Adrenal gland (tissue), 19 donors: ENCODE data around the gene RUBCNL. TPM values are rescaled to one million over a fixed set of nuclear protein-coding genes. Genes with fewer than 3 reads are reported as not detected.
A peak's percentile ranks its signal among the peaks of the same experiment; 100 is the strongest.
"Not testable (repeated sequence)": the region's sequence is repeated elsewhere in the genome, so short reads cannot be mapped to it uniquely, and the experiment has no call there.

Experiments
- DNase-seq, 7 donors: peaks; one replicate each; pipeline ENCODE4 v3.0.0-alpha.2; 2019 to 2020
- H3K27ac ChIP-seq, 5 donors: fragments of 200-600 bp; sonication (generic) in 4 of 5; 1 replicate in 3 of 5; 2 replicates in 2 of 5; pipeline versions ENCODE4 v1.5.1 to v1.8.0; 2016 to 2020; ENCODE audit warnings: mild to moderate bottlenecking in 1 of 5
- H3K27me3 ChIP-seq: fragments of 200-600 bp; 2 replicates; pipeline ENCODE4 v1.8.0; 2021
- H3K36me3 ChIP-seq, 2 donors: fragments of 200-600 bp; replicated peaks in 1 of 2; 1 replicate in 1 of 2; 2 replicates in 1 of 2; pipeline versions ENCODE4 v1.5.1 to v1.8.0; 2018 to 2022
- H3K4me1 ChIP-seq, 2 donors: fragments of 200-600 bp; replicated peaks in 1 of 2; 1 replicate in 1 of 2; 2 replicates in 1 of 2; pipeline versions ENCODE4 v1.5.1 to v1.8.0; 2018 to 2021
- H3K4me3 ChIP-seq, 4 donors: fragments of 200-600 bp; sonication (generic) in 3 of 4; one replicate each; pipeline ENCODE4 v1.5.1; 2016 to 2018
- H3K9me3 ChIP-seq, 3 donors: fragments of 200-600 bp; sonication (generic) in 1 of 3; replicated peaks in 1 of 3; 1 replicate in 2 of 3; 2 replicates in 1 of 3; pipeline versions ENCODE4 v1.5.1 to v1.8.0; 2016 to 2021
- CTCF ChIP-seq, 6 experiments: fragments of 450-650 bp in 4 of 6; fragments of 200-600 bp in 2 of 6; sonication (generic) in 1 of 6; IDR thresholded peaks; 1 replicate in 5 of 6; 2 replicates in 1 of 6; pipeline versions ENCODE4 v1.5.1 to v1.8.0; 2016 to 2021; ENCODE audit warnings: antibody characterized with exemption in 6 of 6, mild to moderate bottlenecking in 2 of 6, moderate library complexity in 1 of 6
- POLR2A ChIP-seq, 2 donors: fragments of 450-650 bp; IDR thresholded peaks; one replicate each; pipeline ENCODE4 v1.6.1; 2017; ENCODE audit warnings: antibody characterized with exemption in 2 of 2, mild to moderate bottlenecking in 2 of 2, moderate library complexity in 1 of 2
- WGBS, 4 donors: extraction: QIAGEN DNeasy Blood & Tissue Kit in 2 of 4; methylation state at CpG; one replicate each; pipeline versions ENCODE4 v1.1.5 to v1.1.7; 2013 to 2017; 5-methylcytosine and 5-hydroxymethylcytosine counted together
- intact Hi-C, 2 donors: fragments of 100-400 bp; cut with DNase I; formaldehyde crosslinking; loops; one replicate each; pipeline versions ENCODE4 v1.14.1 to v1.15.0; 2022 to 2023
- long read RNA-seq, 10 donors: library from polyadenylated mRNA in 3 of 10; unstranded in 2 of 10; stranded (forward) in 1 of 10; transcript quantifications; one replicate each; pipeline ENCODE4 v2.0.0 and lab custom pipeline, GENCODE V29; 2021 to 2026
- polyA plus RNA-seq, 3 donors: library from polyadenylated mRNA; stranded (reverse); fragments of 200-250 nt in 2 of 3; fragments of 350-450 nt in 1 of 3; fragmentation: Illumina TruSeq in 1 of 3; extraction: RNeasy Lipid Tissue Mini Kit (QIAGEN cat#74804) in 1 of 3; gene quantifications; one replicate each; pipeline ENCODE4 v1.2.3, GENCODE V29; 2013 to 2014
- total RNA-seq, 9 donors: library from RNA; depleted of rRNA in 4 of 9; stranded (reverse); fragments of >200 nt in 4 of 9; fragments of 120-200 nt in 1 of 9; fragmentation: NEBNext Ultra II Directional in 1 of 9; extraction: Animal tissue kit (Norgen Biotek cat#: 25700) in 1 of 9; gene quantifications; one replicate each; pipeline versions ENCODE4 v1.1.0 to v1.2.4, GENCODE V29; 2013 to 2023
- donor health status: healthy with polysubstance abuse.
- donor health status: Bipolar disorder and iron deficiency.
- donor health status: DM: yes; HTN: yes; CAD: no.
- donor health status: DM: no; HTN: no; CAD: no.
- donor health status: DM: no; HTN: no; CAD: no.
- donor health status: DM: yes; HTN: yes; CAD: no.

RUBCNL gene
- total RNA-seq: 1 to 10 TPM; 1.1 to 7.9 (median 4.3) TPM
- polyA plus RNA-seq: 1 to 10 TPM in 2 of 3 donors, under 1 TPM in 1; 0.81 to 2.9 (median 2.3) TPM
- long read RNA-seq, donor 1: 0 reads
- long read RNA-seq, donor 2: 0 reads
- long read RNA-seq, donor 3: 0 reads
- long read RNA-seq, donor 4, partial matches to known transcripts: 0 of 3 reads
- long read RNA-seq, donor 4, other reads (novel, unspliced or antisense): 0 of 3 reads
- long read RNA-seq, donor 5, partial matches to known transcripts: 1 of 7 reads
- long read RNA-seq, donor 5, other reads (novel, unspliced or antisense): 3 of 7 reads
- long read RNA-seq, donor 6: 0 reads
- long read RNA-seq, donor 7: 0 reads
- long read RNA-seq, donor 8: 0 reads
- long read RNA-seq, donor 9: 0 reads
- long read RNA-seq, donor 10: 0 reads

- Histone ChIP-seq H3K36me3 (no peaks in the 10 kb centered on the region), H3K27me3 (peaks cover 10% of the 10 kb centered on the region), H3K9me3 (no peaks in the 10 kb centered on the region), H3K27ac (peak within 1 kb of the TSS in 2 of 5 donors; percentile 16 to 60), H3K4me1 (no peaks in the 10 kb centered on the region), H3K4me3 (peak within 1 kb of the TSS in 1 of 4 donors; percentile 42)
- DNase-seq: peak in 3 of 7 donors; percentile 14 to 26 (median 25)
- intact Hi-C loops: no loop called here
- 2 to 3% (median 2%) methylated on average over 40 to 70 of the region's 70 CpGs for WGBS, 4 donors
- no peak for TF ChIP-seq CTCF (IDR thresholded peaks at IDR 0.05)
- no peak for TF ChIP-seq POLR2A (IDR thresholded peaks at IDR 0.05)
These were observed at the start of gene RUBCNL for GRCh38 chr13:46387064-46387851. RUBCNL (minus strand) TSS chr13:46387252; CDS start chr13:46372475, 14,777 bp downstream.

GRCh38 chr13:46429558-46429957 is 42.5 kb upstream of the RUBCNL start:
- intact Hi-C loops, H3K4me1 ChIP-seq, H3K27me3 ChIP-seq, DNase-seq, H3K36me3 ChIP-seq, H3K27ac ChIP-seq, H3K4me3 ChIP-seq, H3K9me3 ChIP-seq: not testable (repeated sequence)
- 80 to 89% (median 83%) methylated on average over 2 of the region's 2 CpGs for WGBS, 4 donors

GRCh38 chr13:46405457-46405856 is 18.4 kb upstream of the RUBCNL start:
- no peak for DNase-seq
- H3K9me3 ChIP-seq: no peaks in the 10 kb centered on the region
- peaks cover 0 to 5% of the 10 kb centered on the region in 2 donors for H3K4me1 ChIP-seq
- H3K27me3 ChIP-seq: no peaks in the 10 kb centered on the region
- intact Hi-C loops: no loop called here
- no peak overlapping the region for H3K27ac ChIP-seq
- H3K36me3 ChIP-seq: no peaks in the 10 kb centered on the region
- no peak overlapping the region for H3K4me3 ChIP-seq
- no peak for TF ChIP-seq POLR2A (IDR thresholded peaks at IDR 0.05)
- no peak for TF ChIP-seq CTCF (IDR thresholded peaks at IDR 0.05)

- Histone ChIP-seq H3K27ac (peak overlapping the region in 1 of 5 donors; percentile 53), H3K27me3 (no peaks in the 10 kb centered on the region), H3K4me1 (peaks cover 0 to 5% of the 10 kb centered on the region in 2 donors), H3K9me3 (no peaks in the 10 kb centered on the region), H3K4me3 (no peak overlapping the region), H3K36me3 (no peaks in the 10 kb centered on the region)
- TF ChIP-seq POLR2A (IDR thresholded peaks at IDR 0.05) (no peak), CTCF (IDR thresholded peaks at IDR 0.05) (no peak)
- intact Hi-C loops: no loop called here
- WGBS, 4 donors: 73 to 87% (median 78%) methylated on average over 1 of the region's 1 CpG
- DNase-seq: no peak
These were observed 17.7 kb upstream of the RUBCNL start for GRCh38 chr13:46404733-46405100.
